Mononuclear cell (primary cell): ENCODE measurements around the gene RASSF7. TPM values are rescaled to one million over a fixed set of nuclear protein-coding genes. Genes with fewer than 3 reads are reported as not detected.
"Not testable (repeated sequence)": the region's sequence is repeated elsewhere in the genome, so short reads cannot be mapped to it uniquely, and the experiment has no call there.

ENCODE experiments used
- H3K27me3 ChIP-seq: 2 replicates; pipeline ENCODE4 v1.6.0; 2011; ENCODE audit warnings: low read length, control low read depth; ENCODE audit not compliant: insufficient read depth
- H3K4me1 ChIP-seq: 2 replicates; pipeline ENCODE4 v1.5.1; 2011; ENCODE audit warnings: mild to moderate bottlenecking, low read length, control low read depth; ENCODE audit not compliant: insufficient read depth
- H3K4me3 ChIP-seq: 2 replicates; pipeline ENCODE4 v1.5.1; 2011; ENCODE audit warnings: mild to moderate bottlenecking, low read length, moderate library complexity
- H3K9me3 ChIP-seq: 2 replicates; pipeline ENCODE4 v1.5.1; 2011; ENCODE audit warnings: low read depth, mild to moderate bottlenecking, control low read depth, low read length
- total RNA-seq: library from RNA; depleted of rRNA; stranded (reverse); fragments of >200 nt; gene quantifications from one replicate; pipeline ENCODE4 v1.2.3, GENCODE V29; 2012

Gene RASSF7
- total RNA-seq, 1 donor = 16.6 TPM

GRCh38 chr11:563812-564578 is 3.2 kb downstream of the RASSF7 start:
- peaks cover 21% of the 10 kb centered on the region for H3K4me1 ChIP-seq
- H3K4me3 ChIP-seq = no peak overlapping the region
- H3K9me3 ChIP-seq = no peaks in the 10 kb centered on the region
- H3K27me3 ChIP-seq = no peaks in the 10 kb centered on the region

- Histone ChIP-seq H3K4me3 (no peak overlapping the region), H3K4me1 (peaks cover 20% of the 10 kb centered on the region), H3K27me3 (no peaks in the 10 kb centered on the region), H3K9me3 (no peaks in the 10 kb centered on the region)
Measured at GRCh38 chr11:565921-566509, 5.2 kb downstream of the RASSF7 start.

- H3K27me3 ChIP-seq = no peaks in the 10 kb centered on the region
- peaks cover 12% of the 10 kb centered on the region for H3K4me1 ChIP-seq
- no peaks in the 10 kb centered on the region for H3K9me3 ChIP-seq
- no peak overlapping the region for H3K4me3 ChIP-seq
Measured at GRCh38 chr11:567011-567628, 6.3 kb downstream of the RASSF7 start.

GRCh38 chr11:567629-568292 is 7.0 kb downstream of the RASSF7 start:
- H3K4me1 ChIP-seq = peaks cover 9% of the 10 kb centered on the region
- no peaks in the 10 kb centered on the region for H3K9me3 ChIP-seq
- peak overlapping the region; percentile 50 for H3K4me3 ChIP-seq
- no peaks in the 10 kb centered on the region for H3K27me3 ChIP-seq

- Histone ChIP-seq H3K4me1 (peaks cover 9% of the 10 kb centered on the region), H3K4me3 (peak overlapping the region; percentile 50), H3K27me3 (no peaks in the 10 kb centered on the region), H3K9me3 (no peaks in the 10 kb centered on the region)
Measured at GRCh38 chr11:568306-569157, 7.8 kb downstream of the RASSF7 start.

- Histone ChIP-seq H3K9me3 (no peaks in the 10 kb centered on the region), H3K4me1 (peaks cover 9% of the 10 kb centered on the region), H3K4me3 (peak overlapping the region; percentile 50), H3K27me3 (peaks cover 3% of the 10 kb centered on the region)
Measured at GRCh38 chr11:569158-569885, 8.6 kb downstream of the RASSF7 start.

GRCh38 chr11:571802-572185 is 11.0 kb downstream of the RASSF7 start:
- Histone ChIP-seq H3K4me3 (no peak overlapping the region), H3K9me3 (no peaks in the 10 kb centered on the region), H3K4me1 (peaks cover 18% of the 10 kb centered on the region), H3K27me3 (peaks cover 7% of the 10 kb centered on the region)

GRCh38 chr11:573146-573759 is 12.5 kb downstream of the RASSF7 start:
- Histone ChIP-seq H3K9me3 (no peaks in the 10 kb centered on the region), H3K27me3 (peaks cover 7% of the 10 kb centered on the region), H3K4me1 (peaks cover 32% of the 10 kb centered on the region), H3K4me3 (no peak overlapping the region)

- H3K9me3 ChIP-seq, H3K27me3 ChIP-seq, H3K4me3 ChIP-seq: not testable (repeated sequence)
- H3K4me1 ChIP-seq = peaks cover 36% of the 10 kb centered on the region
Measured at GRCh38 chr11:574031-574570, 13.3 kb downstream of the RASSF7 start.

GRCh38 chr11:574632-575312 is 14.0 kb downstream of the RASSF7 start:
- Histone ChIP-seq H3K4me1 (peaks cover 37% of the 10 kb centered on the region), H3K4me3 (no peak overlapping the region), H3K9me3 (no peaks in the 10 kb centered on the region), H3K27me3 (peaks cover 7% of the 10 kb centered on the region)

GRCh38 chr11:575313-575995 is 14.7 kb downstream of the RASSF7 start:
- no peaks in the 10 kb centered on the region for H3K9me3 ChIP-seq
- peaks cover 7% of the 10 kb centered on the region for H3K27me3 ChIP-seq
- peaks cover 40% of the 10 kb centered on the region for H3K4me1 ChIP-seq
- peak overlapping the region; percentile 38 for H3K4me3 ChIP-seq

- H3K27me3 ChIP-seq = peaks cover 7% of the 10 kb centered on the region
- peaks cover 40% of the 10 kb centered on the region for H3K4me1 ChIP-seq
- H3K4me3 ChIP-seq = peak within 1 kb of the TSS; percentile 76
- H3K9me3 ChIP-seq = no peaks in the 10 kb centered on the region
Measured at GRCh38 chr11:575996-576768, 15.4 kb downstream of the RASSF7 start, which contains the start of gene PHRF1. TSS of gene PHRF1 (plus strand) at chr11:576470. CDS start at chr11:581513, 5,043 bp downstream.
